ENCODE measurements around the gene SATB2. TPM values are rescaled to one million over a fixed set of nuclear protein-coding genes. Genes with fewer than 3 reads are reported as not detected.
A peak's percentile ranks its signal among the peaks of the same experiment; 100 is the strongest.

SATB2 gene
- total and polyA plus RNA-seq, 2 experiments from 2014 or later: 1.6 to 6.0 TPM

DNA sequence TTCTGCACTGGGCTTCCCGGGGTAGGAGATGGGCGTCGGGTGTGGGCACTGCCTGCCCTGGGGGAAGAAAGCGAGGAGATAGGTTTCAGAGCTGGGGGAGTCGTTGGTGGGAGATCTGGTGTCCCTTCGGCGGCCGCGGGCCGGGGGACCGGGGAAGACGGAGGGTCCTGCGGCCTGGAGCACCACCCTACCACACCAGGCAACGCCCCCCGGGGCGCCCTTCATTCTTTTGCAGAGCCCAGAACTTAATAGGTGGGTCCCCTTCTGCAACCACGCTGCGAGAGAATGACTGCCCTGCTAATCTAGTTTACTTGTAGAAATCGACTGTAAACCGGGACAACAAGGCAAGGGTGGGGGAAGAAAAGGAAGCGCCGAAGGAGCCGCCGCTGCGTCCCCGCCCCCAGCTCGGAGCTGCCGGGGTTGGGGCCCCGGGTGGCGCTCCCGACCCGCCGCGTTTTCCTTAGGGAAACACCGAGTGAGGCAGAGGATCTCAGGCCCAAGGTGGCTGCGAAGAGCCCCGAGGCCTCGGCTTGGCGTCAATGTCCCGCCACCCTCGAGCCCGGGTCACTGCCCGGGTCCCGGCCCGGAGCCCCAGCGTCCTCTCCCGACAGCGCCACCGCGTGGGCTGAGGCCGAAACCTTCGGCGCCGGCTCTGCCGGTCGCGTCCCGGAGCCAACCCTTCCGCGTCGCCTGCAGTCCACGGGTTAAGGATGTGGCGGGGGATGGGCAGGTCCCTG, 5.4 kb upstream of the SATB2 start:
- Histone ChIP-seq H3K4me1 (ENCODE audit: insufficient read depth) (peaks cover 52% of the 10 kb centered on the region), H3K9me2 (ENCODE audit: insufficient read depth) (no peaks in the 10 kb centered on the region), H2AFZ (peak overlapping the region; percentile 91), H3K79me2 (replicated peaks; ENCODE audit: insufficient read depth) (no peaks in the 10 kb centered on the region), H3K27ac (ENCODE audit: low read depth) (no peak overlapping the region), H3K27me3 (ENCODE audit: insufficient read depth) (peaks cover 90% of the 10 kb centered on the region), H4K20me1 (replicated peaks; ENCODE audit: insufficient read depth) (no peaks in the 10 kb centered on the region; the same call in 1 of the 2 replicates), H3K4me2 (peak overlapping the region; percentile 96), H3K36me3 (ENCODE audit: insufficient read depth) (no peaks in the 10 kb centered on the region), H3K4me3 (peak overlapping the region; percentile 72), H3F3A (replicated peaks; ENCODE audit: low read depth) (peaks cover 16% of the 10 kb centered on the region)
- peak; percentile 16 for ATAC-seq
- DNase-seq (ENCODE audit: low spot score): peak; percentile 84
- Mint-ChIP-seq H3K4me3 (peak overlapping the region; percentile 74), H3K4me1 (peaks cover 40% of the 10 kb centered on the region), H3K9me3 (peaks cover 5% of the 10 kb centered on the region; the same call in 2 of the 3 replicates), H3K27me3 (ENCODE audit: insufficient read depth, low read depth, poor library complexity) (peaks cover 89% of the 10 kb centered on the region), H3K36me3 (ENCODE audit: low read depth) (no peaks in the 10 kb centered on the region), H3K27ac (no peak overlapping the region)
- TF ChIP-seq, protein P1, sequence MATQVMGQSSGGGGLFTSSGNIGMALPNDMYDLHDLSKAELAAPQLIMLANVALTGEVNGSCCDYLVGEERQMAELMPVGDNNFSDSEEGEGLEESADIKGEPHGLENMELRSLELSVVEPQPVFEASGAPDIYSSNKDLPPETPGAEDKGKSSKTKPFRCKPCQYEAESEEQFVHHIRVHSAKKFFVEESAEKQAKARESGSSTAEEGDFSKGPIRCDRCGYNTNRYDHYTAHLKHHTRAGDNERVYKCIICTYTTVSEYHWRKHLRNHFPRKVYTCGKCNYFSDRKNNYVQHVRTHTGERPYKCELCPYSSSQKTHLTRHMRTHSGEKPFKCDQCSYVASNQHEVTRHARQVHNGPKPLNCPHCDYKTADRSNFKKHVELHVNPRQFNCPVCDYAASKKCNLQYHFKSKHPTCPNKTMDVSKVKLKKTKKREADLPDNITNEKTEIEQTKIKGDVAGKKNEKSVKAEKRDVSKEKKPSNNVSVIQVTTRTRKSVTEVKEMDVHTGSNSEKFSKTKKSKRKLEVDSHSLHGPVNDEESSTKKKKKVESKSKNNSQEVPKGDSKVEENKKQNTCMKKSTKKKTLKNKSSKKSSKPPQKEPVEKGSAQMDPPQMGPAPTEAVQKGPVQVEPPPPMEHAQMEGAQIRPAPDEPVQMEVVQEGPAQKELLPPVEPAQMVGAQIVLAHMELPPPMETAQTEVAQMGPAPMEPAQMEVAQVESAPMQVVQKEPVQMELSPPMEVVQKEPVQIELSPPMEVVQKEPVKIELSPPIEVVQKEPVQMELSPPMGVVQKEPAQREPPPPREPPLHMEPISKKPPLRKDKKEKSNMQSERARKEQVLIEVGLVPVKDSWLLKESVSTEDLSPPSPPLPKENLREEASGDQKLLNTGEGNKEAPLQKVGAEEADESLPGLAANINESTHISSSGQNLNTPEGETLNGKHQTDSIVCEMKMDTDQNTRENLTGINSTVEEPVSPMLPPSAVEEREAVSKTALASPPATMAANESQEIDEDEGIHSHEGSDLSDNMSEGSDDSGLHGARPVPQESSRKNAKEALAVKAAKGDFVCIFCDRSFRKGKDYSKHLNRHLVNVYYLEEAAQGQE (IDR thresholded peaks at IDR 0.05; ENCODE audit: unreplicated experiment): no peak
- TF ChIP-seq ZNF331 (CRISPR knock-in tag; IDR thresholded peaks at IDR 0.05; ENCODE audit: low read depth) (no peak), EZH2 (IDR thresholded peaks at IDR 0.05; ENCODE audit: low read depth, unreplicated experiment) (peak; percentile 59), EZH2phosphoT487 (IDR thresholded peaks at IDR 0.05; ENCODE audit: unreplicated experiment) (no peak), NANOG (IDR thresholded peaks at IDR 0.05; ENCODE audit: borderline replicate concordance) (no peak), CREB1 (CRISPR knock-in tag; IDR thresholded peaks at IDR 0.05; ENCODE audit: low read depth) (no peak)
- TF ChIP-seq, protein P2, sequence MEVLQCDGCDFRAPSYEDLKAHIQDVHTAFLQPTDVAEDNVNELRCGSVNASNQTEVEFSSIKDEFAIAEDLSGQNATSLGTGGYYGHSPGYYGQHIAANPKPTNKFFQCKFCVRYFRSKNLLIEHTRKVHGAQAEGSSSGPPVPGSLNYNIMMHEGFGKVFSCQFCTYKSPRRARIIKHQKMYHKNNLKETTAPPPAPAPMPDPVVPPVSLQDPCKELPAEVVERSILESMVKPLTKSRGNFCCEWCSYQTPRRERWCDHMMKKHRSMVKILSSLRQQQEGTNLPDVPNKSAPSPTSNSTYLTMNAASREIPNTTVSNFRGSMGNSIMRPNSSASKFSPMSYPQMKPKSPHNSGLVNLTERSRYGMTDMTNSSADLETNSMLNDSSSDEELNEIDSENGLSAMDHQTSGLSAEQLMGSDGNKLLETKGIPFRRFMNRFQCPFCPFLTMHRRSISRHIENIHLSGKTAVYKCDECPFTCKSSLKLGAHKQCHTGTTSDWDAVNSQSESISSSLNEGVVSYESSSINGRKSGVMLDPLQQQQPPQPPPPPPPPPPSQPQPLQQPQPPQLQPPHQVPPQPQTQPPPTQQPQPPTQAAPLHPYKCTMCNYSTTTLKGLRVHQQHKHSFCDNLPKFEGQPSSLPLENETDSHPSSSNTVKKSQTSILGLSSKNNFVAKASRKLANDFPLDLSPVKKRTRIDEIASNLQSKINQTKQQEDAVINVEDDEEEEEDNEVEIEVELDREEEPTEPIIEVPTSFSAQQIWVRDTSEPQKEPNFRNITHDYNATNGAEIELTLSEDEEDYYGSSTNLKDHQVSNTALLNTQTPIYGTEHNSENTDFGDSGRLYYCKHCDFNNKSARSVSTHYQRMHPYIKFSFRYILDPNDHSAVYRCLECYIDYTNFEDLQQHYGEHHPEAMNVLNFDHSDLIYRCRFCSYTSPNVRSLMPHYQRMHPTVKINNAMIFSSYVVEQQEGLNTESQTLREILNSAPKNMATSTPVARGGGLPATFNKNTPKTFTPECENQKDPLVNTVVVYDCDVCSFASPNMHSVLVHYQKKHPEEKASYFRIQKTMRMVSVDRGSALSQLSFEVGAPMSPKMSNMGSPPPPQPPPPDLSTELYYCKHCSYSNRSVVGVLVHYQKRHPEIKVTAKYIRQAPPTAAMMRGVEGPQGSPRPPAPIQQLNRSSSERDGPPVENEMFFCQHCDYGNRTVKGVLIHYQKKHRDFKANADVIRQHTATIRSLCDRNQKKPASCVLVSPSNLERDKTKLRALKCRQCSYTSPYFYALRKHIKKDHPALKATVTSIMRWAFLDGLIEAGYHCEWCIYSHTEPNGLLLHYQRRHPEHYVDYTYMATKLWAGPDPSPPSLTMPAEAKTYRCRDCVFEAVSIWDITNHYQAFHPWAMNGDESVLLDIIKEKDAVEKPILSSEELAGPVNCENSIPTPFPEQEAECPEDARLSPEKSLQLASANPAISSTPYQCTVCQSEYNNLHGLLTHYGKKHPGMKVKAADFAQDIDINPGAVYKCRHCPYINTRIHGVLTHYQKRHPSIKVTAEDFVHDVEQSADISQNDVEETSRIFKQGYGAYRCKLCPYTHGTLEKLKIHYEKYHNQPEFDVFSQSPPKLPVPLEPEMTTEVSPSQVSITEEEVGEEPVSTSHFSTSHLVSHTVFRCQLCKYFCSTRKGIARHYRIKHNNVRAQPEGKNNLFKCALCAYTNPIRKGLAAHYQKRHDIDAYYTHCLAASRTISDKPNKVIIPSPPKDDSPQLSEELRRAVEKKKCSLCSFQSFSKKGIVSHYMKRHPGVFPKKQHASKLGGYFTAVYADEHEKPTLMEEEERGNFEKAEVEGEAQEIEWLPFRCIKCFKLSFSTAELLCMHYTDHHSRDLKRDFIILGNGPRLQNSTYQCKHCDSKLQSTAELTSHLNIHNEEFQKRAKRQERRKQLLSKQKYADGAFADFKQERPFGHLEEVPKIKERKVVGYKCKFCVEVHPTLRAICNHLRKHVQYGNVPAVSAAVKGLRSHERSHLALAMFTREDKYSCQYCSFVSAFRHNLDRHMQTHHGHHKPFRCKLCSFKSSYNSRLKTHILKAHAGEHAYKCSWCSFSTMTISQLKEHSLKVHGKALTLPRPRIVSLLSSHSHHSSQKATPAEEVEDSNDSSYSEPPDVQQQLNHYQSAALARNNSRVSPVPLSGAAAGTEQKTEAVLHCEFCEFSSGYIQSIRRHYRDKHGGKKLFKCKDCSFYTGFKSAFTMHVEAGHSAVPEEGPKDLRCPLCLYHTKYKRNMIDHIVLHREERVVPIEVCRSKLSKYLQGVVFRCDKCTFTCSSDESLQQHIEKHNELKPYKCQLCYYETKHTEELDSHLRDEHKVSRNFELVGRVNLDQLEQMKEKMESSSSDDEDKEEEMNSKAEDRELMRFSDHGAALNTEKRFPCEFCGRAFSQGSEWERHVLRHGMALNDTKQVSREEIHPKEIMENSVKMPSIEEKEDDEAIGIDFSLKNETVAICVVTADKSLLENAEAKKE (CRISPR knock-in tag; IDR thresholded peaks at IDR 0.05): no peak
- TF ChIP-seq, protein P3, sequence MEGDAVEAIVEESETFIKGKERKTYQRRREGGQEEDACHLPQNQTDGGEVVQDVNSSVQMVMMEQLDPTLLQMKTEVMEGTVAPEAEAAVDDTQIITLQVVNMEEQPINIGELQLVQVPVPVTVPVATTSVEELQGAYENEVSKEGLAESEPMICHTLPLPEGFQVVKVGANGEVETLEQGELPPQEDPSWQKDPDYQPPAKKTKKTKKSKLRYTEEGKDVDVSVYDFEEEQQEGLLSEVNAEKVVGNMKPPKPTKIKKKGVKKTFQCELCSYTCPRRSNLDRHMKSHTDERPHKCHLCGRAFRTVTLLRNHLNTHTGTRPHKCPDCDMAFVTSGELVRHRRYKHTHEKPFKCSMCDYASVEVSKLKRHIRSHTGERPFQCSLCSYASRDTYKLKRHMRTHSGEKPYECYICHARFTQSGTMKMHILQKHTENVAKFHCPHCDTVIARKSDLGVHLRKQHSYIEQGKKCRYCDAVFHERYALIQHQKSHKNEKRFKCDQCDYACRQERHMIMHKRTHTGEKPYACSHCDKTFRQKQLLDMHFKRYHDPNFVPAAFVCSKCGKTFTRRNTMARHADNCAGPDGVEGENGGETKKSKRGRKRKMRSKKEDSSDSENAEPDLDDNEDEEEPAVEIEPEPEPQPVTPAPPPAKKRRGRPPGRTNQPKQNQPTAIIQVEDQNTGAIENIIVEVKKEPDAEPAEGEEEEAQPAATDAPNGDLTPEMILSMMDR (conservative IDR thresholded peaks at IDR 0.05; ENCODE audit: low read depth in 2 of 2): peak; percentile 60 to 86
